ENCODE results near the gene ACOXL. TPM values are rescaled to one million over a fixed set of nuclear protein-coding genes. Genes with fewer than 3 reads are reported as not detected.

Gene ACOXL
- total RNA-seq, 1 experiment from 2014 or later: not detected

- no peak for DNase-seq
- H3K27me3 ChIP-seq: peaks cover 3% of the 10 kb centered on the region; the same call in 1 of the 2 replicates
- no peak overlapping the region for H3K27ac ChIP-seq
- H3K36me3 ChIP-seq: no peaks in the 10 kb centered on the region
- no peak overlapping the region for H3K4me3 ChIP-seq
- H3K4me1 ChIP-seq: no peaks in the 10 kb centered on the region
- H3K9me3 ChIP-seq (replicated peaks): no peaks in the 10 kb centered on the region
Observed at GRCh38 chr2:110878150-110878549, 145.8 kb downstream of the ACOXL start.

GRCh38 chr2:110881908-110882307, 149.5 kb downstream of the ACOXL start:
- Histone ChIP-seq H3K27me3 (peaks cover 3% of the 10 kb centered on the region; the same call in 1 of the 2 replicates), H3K4me1 (no peaks in the 10 kb centered on the region), H3K9me3 (replicated peaks) (no peaks in the 10 kb centered on the region), H3K27ac (no peak overlapping the region), H3K4me3 (no peak overlapping the region), H3K36me3 (no peaks in the 10 kb centered on the region)
- DNase-seq: no peak

GRCh38 chr2:110883406-110883805, 151.0 kb downstream of the ACOXL start:
- H3K27me3 ChIP-seq: no peaks in the 10 kb centered on the region
- H3K4me1 ChIP-seq: no peaks in the 10 kb centered on the region
- H3K4me3 ChIP-seq: no peak overlapping the region
- no peaks in the 10 kb centered on the region for H3K9me3 ChIP-seq (replicated peaks)
- no peak overlapping the region for H3K27ac ChIP-seq
- DNase-seq: no peak
- no peaks in the 10 kb centered on the region for H3K36me3 ChIP-seq

DNA sequence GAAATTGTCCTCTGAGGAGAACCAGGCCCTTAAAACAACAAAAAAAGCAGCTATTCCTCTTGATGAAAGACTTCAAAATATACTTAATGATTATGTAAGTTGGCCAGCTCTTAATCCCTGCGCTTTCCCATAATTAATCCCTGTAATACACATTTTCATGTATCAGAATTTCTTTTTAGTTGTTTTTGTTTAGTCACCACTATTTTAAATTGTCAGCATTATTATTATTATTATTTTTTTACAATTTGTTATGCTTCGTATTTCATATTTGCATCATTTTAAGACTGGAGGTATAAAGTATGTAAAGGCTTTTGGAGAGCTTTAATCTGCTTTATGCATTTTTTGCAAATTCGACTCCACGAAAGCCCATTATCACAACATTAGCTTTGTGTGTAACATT, 152.9 kb downstream of the ACOXL start:
- Histone ChIP-seq H3K27me3 (no peaks in the 10 kb centered on the region), H3K9me3 (replicated peaks) (no peaks in the 10 kb centered on the region), H3K27ac (no peak overlapping the region), H3K4me1 (no peaks in the 10 kb centered on the region), H3K4me3 (no peak overlapping the region), H3K36me3 (no peaks in the 10 kb centered on the region)
- no peak for DNase-seq

GRCh38 chr2:110886826-110887573, 154.6 kb downstream of the ACOXL start:
- Histone ChIP-seq H3K27ac (no peak overlapping the region), H3K36me3 (no peaks in the 10 kb centered on the region), H3K4me1 (no peaks in the 10 kb centered on the region), H3K4me3 (no peak overlapping the region), H3K27me3 (no peaks in the 10 kb centered on the region), H3K9me3 (replicated peaks) (no peaks in the 10 kb centered on the region)
- no peak for DNase-seq

DNA sequence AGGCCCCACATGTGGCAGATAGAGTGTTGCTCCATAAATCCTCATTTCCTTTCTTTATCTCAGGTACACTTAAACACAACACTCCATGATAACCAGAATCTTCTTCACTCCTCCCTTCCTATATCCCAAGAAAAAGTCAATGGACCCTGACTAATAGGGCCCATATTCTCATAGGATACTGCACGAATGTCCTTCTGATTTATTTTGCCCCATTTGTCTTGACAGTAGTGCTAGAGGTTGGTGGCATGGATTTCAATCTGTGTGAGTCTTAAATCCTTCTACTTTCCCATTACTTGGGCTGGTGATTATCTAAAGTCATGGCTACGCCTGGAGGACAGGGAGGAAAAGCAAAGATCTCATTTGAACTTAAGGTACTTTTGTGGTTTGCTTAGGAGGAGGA, 156.0 kb downstream of the ACOXL start:
- Histone ChIP-seq H3K27ac (no peak overlapping the region), H3K4me1 (no peaks in the 10 kb centered on the region), H3K9me3 (replicated peaks) (no peaks in the 10 kb centered on the region), H3K36me3 (no peaks in the 10 kb centered on the region), H3K27me3 (no peaks in the 10 kb centered on the region), H3K4me3 (no peak overlapping the region)
- no peak for DNase-seq

GRCh38 chr2:110891626-110892025, 159.3 kb downstream of the ACOXL start:
- no peaks in the 10 kb centered on the region for H3K4me1 ChIP-seq
- DNase-seq: no peak
- no peak overlapping the region for H3K27ac ChIP-seq
- no peak overlapping the region for H3K4me3 ChIP-seq
- H3K9me3 ChIP-seq (replicated peaks): peaks cover 6% of the 10 kb centered on the region
- H3K36me3 ChIP-seq: no peaks in the 10 kb centered on the region
- H3K27me3 ChIP-seq: no peaks in the 10 kb centered on the region

DNA sequence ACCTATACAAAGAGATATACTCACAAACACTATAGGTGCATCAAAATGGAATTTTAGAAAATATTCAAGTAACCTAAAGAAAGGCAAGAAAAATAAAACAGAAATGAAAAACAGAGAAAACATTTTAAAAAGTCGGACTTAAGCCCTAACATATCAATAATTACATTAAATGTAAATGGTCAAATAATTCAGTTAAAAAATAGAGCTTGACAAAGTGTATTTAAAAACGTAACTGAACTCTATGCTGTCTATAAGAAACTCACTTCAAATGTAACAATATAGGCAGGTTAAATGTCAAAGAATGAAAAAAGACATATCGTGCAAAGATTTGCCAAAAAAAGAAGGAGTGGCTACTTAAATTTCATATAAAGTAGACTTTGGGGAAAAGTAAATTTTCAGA, 163.9 kb downstream of the ACOXL start:
- H3K27ac ChIP-seq: no peak overlapping the region
- H3K9me3 ChIP-seq (replicated peaks): peaks cover 6% of the 10 kb centered on the region
- no peak overlapping the region for H3K4me3 ChIP-seq
- no peaks in the 10 kb centered on the region for H3K4me1 ChIP-seq
- DNase-seq: no peak
- H3K36me3 ChIP-seq: no peaks in the 10 kb centered on the region
- H3K27me3 ChIP-seq: no peaks in the 10 kb centered on the region

GRCh38 chr2:110897966-110898365, 165.6 kb downstream of the ACOXL start:
- Histone ChIP-seq H3K27me3 (no peaks in the 10 kb centered on the region), H3K36me3 (no peaks in the 10 kb centered on the region), H3K9me3 (replicated peaks) (peaks cover 6% of the 10 kb centered on the region), H3K4me3 (no peak overlapping the region), H3K27ac (no peak overlapping the region), H3K4me1 (no peaks in the 10 kb centered on the region)
- DNase-seq: no peak

- Histone ChIP-seq H3K27ac (no peak overlapping the region), H3K9me3 (replicated peaks) (peaks cover 6% of the 10 kb centered on the region), H3K27me3 (no peaks in the 10 kb centered on the region), H3K4me1 (no peaks in the 10 kb centered on the region), H3K36me3 (no peaks in the 10 kb centered on the region), H3K4me3 (no peak overlapping the region)
- DNase-seq: no peak
Observed at GRCh38 chr2:110900191-110900590, 167.8 kb downstream of the ACOXL start.

DNA sequence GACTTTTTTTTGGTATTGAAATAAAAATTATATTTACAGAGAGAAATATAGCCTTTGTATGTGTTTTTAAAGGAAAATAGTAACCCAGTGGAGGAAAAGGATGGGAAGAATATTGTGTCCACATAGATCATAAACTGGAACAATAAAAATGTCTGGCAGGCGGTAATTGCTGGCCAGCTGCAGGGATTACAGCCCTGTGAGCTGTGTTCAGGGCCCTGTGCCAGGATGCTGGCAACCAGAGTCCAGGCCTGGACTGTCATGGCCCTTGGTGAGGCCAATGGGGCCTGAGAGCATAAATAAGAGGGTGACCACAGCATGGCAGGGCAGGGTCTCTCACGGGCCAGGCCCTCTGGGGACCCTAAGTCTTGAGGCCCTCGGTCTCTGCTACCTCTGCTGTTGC, 171.2 kb downstream of the ACOXL start:
- H3K4me1 ChIP-seq: no peaks in the 10 kb centered on the region
- no peak overlapping the region for H3K4me3 ChIP-seq
- H3K36me3 ChIP-seq: no peaks in the 10 kb centered on the region
- peak in 1 of 2 experiments; percentile 5 for DNase-seq
- H3K27me3 ChIP-seq: no peaks in the 10 kb centered on the region
- no peak overlapping the region for H3K27ac ChIP-seq
- no peaks in the 10 kb centered on the region for H3K9me3 ChIP-seq (replicated peaks)

DNA sequence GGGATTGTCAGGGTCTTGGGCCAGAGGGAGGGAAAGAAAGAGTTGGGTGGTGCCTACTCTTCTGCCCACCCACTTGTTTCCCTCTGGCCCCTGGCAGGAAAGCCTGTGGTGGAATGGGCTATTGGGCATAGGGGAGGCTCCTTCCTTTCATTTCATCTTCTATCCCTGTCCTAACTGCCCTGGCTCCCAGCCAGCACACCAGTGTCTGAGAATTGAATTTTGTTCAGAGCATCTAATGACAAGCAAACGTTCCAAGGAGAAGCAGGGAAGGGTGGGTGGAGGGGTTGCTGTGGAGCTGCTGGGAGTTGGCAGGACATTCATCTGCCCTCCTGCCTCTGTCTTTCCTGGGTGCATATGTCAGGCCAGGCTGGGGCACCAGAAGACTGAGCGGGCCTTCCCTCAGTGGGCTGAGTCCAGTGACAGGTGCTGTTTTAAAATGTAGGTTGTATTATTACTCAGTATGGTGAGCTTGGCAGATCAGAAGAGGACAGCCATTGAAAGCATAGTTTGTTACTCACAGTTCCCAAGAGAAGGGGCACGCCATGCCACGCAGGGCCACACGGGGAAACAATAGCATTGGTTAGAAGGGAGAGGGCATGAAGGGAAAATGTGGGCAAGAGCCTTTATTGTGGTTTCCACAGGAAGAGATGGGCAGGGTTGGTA, 171.9 kb downstream of the ACOXL start:
- Histone ChIP-seq H3K9me3 (replicated peaks) (no peaks in the 10 kb centered on the region), H3K36me3 (no peaks in the 10 kb centered on the region), H3K27ac (no peak overlapping the region), H3K4me1 (no peaks in the 10 kb centered on the region), H3K27me3 (no peaks in the 10 kb centered on the region), H3K4me3 (no peak overlapping the region)
- no peak for DNase-seq

- Histone ChIP-seq H3K27me3 (no peaks in the 10 kb centered on the region), H3K4me3 (no peak overlapping the region), H3K9me3 (replicated peaks) (no peaks in the 10 kb centered on the region), H3K27ac (no peak overlapping the region), H3K4me1 (no peaks in the 10 kb centered on the region), H3K36me3 (no peaks in the 10 kb centered on the region)
- DNase-seq: no peak
Observed at GRCh38 chr2:110904779-110905148, 172.4 kb downstream of the ACOXL start.

DNA sequence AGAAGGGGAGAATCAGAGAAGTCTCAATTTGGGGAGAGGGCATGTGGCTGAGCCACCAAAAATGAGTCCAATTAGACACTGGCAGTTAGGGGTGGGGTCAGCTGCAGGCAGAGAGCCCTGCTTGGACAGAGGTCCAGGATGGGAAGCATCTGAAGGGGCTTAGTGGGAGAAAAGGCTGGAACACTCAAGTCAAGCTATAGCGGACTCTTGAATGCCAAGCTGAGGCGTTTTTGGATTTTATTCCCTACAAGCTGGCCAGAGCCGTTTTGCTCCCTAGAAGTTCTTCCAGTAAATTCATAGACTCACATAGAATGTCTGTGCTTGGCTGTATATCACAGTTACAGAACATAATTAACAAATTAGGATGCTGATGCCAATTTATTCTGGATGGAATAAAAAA, 172.8 kb downstream of the ACOXL start:
- H3K27me3 ChIP-seq: no peaks in the 10 kb centered on the region
- H3K9me3 ChIP-seq (replicated peaks): no peaks in the 10 kb centered on the region
- no peak overlapping the region for H3K4me3 ChIP-seq
- H3K4me1 ChIP-seq: no peaks in the 10 kb centered on the region
- DNase-seq: no peak
- no peaks in the 10 kb centered on the region for H3K36me3 ChIP-seq
- H3K27ac ChIP-seq: no peak overlapping the region

- H3K4me3 ChIP-seq: no peak overlapping the region
- no peak overlapping the region for H3K27ac ChIP-seq
- no peaks in the 10 kb centered on the region for H3K9me3 ChIP-seq (replicated peaks)
- no peaks in the 10 kb centered on the region for H3K4me1 ChIP-seq
- DNase-seq: no peak
- H3K27me3 ChIP-seq: no peaks in the 10 kb centered on the region
- H3K36me3 ChIP-seq: no peaks in the 10 kb centered on the region
Observed at GRCh38 chr2:110906613-110907298, 174.4 kb downstream of the ACOXL start.

Measured in SJCRH30 (cell line).